B cell (primary cell): ENCODE measurements around the gene LAMTOR5. TPM values are rescaled to one million over a fixed set of nuclear protein-coding genes. Genes with fewer than 3 reads are reported as not detected.
A peak's percentile ranks its signal among the peaks of the same experiment; 100 is the strongest.
"Not testable (repeated sequence)": the region's sequence is repeated elsewhere in the genome, so short reads cannot be mapped to it uniquely, and the experiment has no call there.

Experiments used
- ATAC-seq: fragments of 200-7000 bp; cut with Tn5 transposase; one replicate; pipeline ENCODE4 v1.10.0; 2021; ENCODE audit warnings: low read depth, mild to moderate bottlenecking, moderate number of reproducible peaks, moderate library complexity
- CTCF ChIA-PET: fragments of 350-600 bp; sonication (Branson Sonifier 250); formaldehyde crosslinking; loops from one replicate; lab custom pipeline; 2021; ENCODE audit warnings: antibody characterized with exemption, inconsistent platforms; lab: Charles Lee
- POLR2A ChIA-PET: fragments of 350-600 bp; sonication (Branson Sonifier 250); formaldehyde crosslinking; loops from one replicate; lab custom pipeline; 2021; ENCODE audit warnings: antibody characterized with exemption; lab: Charles Lee
- DNase-seq: peaks from one replicate; pipeline ENCODE4 v3.0.0; 2013
- H2AFZ ChIP-seq: 2 replicates; pipeline ENCODE4 v1.6.1; 2012; ENCODE audit warnings: mild to moderate bottlenecking, low read depth, low read length; ENCODE audit not compliant: insufficient read depth, poor library complexity, severe bottlenecking
- H3K27ac ChIP-seq, 2 donors: 1 replicate in 1 of 2; 2 replicates in 1 of 2; pipeline ENCODE4 v1.5.1; 2012 to 2013; ENCODE audit warnings: low read length in 2 of 2, mild to moderate bottlenecking in 2 of 2, moderate library complexity in 1 of 2
- H3K27me3 ChIP-seq, 4 experiments: fragments of 200-600 bp in 1 of 4; sonication (generic) in 1 of 4; replicated peaks in 1 of 4; 1 replicate in 2 of 4; 2 replicates in 2 of 4; pipeline versions ENCODE4 v1.6.1 to v1.7.0; 2013 to 2016; ENCODE audit warnings: low read length in 3 of 4, mild to moderate bottlenecking in 2 of 4, mixed read lengths in 1 of 4, moderate library complexity in 1 of 4; ENCODE audit not compliant: insufficient read depth in 4 of 4, control insufficient read depth in 3 of 4; ENCODE audit errors: control extremely low read depth in 1 of 4
- H3K36me3 ChIP-seq, 2 experiments: replicated peaks in 1 of 2; 1 replicate in 1 of 2; 2 replicates in 1 of 2; pipeline versions ENCODE4 v1.6.1 to v1.7.1; 2013; ENCODE audit warnings: low read length in 1 of 2; ENCODE audit not compliant: insufficient read depth in 2 of 2, control insufficient read depth in 1 of 2; ENCODE audit errors: control extremely low read depth in 1 of 2, extremely low read depth in 1 of 2
- H3K4me1 ChIP-seq, 2 donors: fragments of 200-600 bp in 1 of 2; sonication (generic) in 1 of 2; 1 replicate in 1 of 2; 2 replicates in 1 of 2; pipeline versions ENCODE4 v1.5.1 to v1.6.1; 2013 to 2017; ENCODE audit warnings: low read length in 2 of 2; ENCODE audit not compliant: control insufficient read depth in 2 of 2, insufficient read depth in 2 of 2
- H3K4me2 ChIP-seq: replicated peaks from 2 replicates; pipeline ENCODE3; 2012; ENCODE audit warnings: mild to moderate bottlenecking, low read depth, low read length; ENCODE audit not compliant: poor library complexity, severe bottlenecking
- H3K4me3 ChIP-seq, 5 experiments: fragments of 200-600 bp in 1 of 5; sonication (generic) in 1 of 5; 1 replicate in 3 of 5; 2 replicates in 2 of 5; pipeline versions ENCODE4 v1.5.1 to v1.7.0; 2011 to 2016; ENCODE audit warnings: low read length in 4 of 5, mild to moderate bottlenecking in 4 of 5, low read depth in 2 of 5, control low read depth in 1 of 5, moderate library complexity in 1 of 5; ENCODE audit not compliant: insufficient read depth in 1 of 5; ENCODE audit errors: control extremely low read depth in 1 of 5, extremely low read depth in 1 of 5
- H3K79me2 ChIP-seq: fragments of 200-600 bp; sonication (generic); one replicate; pipeline ENCODE4 v1.6.0; 2016; ENCODE audit warnings: low read length; ENCODE audit not compliant: control insufficient read depth, insufficient read depth
- H3K9ac ChIP-seq: fragments of 200-600 bp; sonication (generic); 2 replicates; pipeline ENCODE4 v1.6.1; 2017; ENCODE audit warnings: mild to moderate bottlenecking, low read length, moderate library complexity
- H3K9me3 ChIP-seq, 3 donors: one replicate each; pipeline versions ENCODE4 v1.6.1 to v1.7.1; 2013; ENCODE audit warnings: low read length in 2 of 3; ENCODE audit not compliant: control insufficient read depth in 2 of 3, insufficient read depth in 1 of 3; ENCODE audit errors: control extremely low read depth in 1 of 3
- H4K20me1 ChIP-seq: 2 replicates; pipeline ENCODE4 v1.6.0; 2012; ENCODE audit warnings: mild to moderate bottlenecking, low read length; ENCODE audit not compliant: insufficient read depth, control insufficient read depth, poor library complexity, severe bottlenecking
- H3K27ac Mint-ChIP-seq: one replicate; pipeline ENCODE4 v1.8.0; 2021; ENCODE audit warnings: mixed read lengths
- H3K27me3 Mint-ChIP-seq: one replicate; pipeline ENCODE4 v1.8.0; 2021; ENCODE audit warnings: mixed read lengths
- H3K4me1 Mint-ChIP-seq: one replicate; pipeline ENCODE4 v1.8.0; 2021; ENCODE audit warnings: mixed read lengths
- H3K4me3 Mint-ChIP-seq: one replicate; pipeline ENCODE4 v1.8.0; 2021; ENCODE audit warnings: mixed read lengths
- H3K9me3 Mint-ChIP-seq: one replicate; pipeline ENCODE4 v1.8.0; 2022; ENCODE audit warnings: mixed read lengths; ENCODE audit not compliant: insufficient read depth
- CTCF ChIP-seq: fragments of 200-600 bp; IDR thresholded peaks from one replicate; pipeline ENCODE4 v1.8.0; 2022; ENCODE audit warnings: antibody characterized with exemption, mild to moderate bottlenecking
- EZH2 ChIP-seq: IDR thresholded peaks from 2 replicates; pipeline ENCODE4 v1.6.1; 2012; ENCODE audit warnings: borderline replicate concordance, low read depth, mild to moderate bottlenecking, moderate library complexity, low read length; ENCODE audit not compliant: insufficient read depth, poor library complexity, severe bottlenecking
- WGBS: methylation state at CpG from one replicate; pipeline ENCODE4 v1.1.5; 2013; ENCODE audit warnings: missing lambda C conversion rate; ENCODE audit not compliant: insufficient coverage; 5-methylcytosine and 5-hydroxymethylcytosine counted together
- intact Hi-C: fragments of 100-400 bp; cut with micrococcal nuclease; formaldehyde crosslinking; loops from one replicate; pipeline ENCODE4 v1.10.0; 2022
- polyA plus RNA-seq: library from polyadenylated mRNA; depleted of rRNA; stranded (reverse); fragments of >200 nt; gene quantifications from 2 replicates; pipeline ENCODE4 v1.2.3, GENCODE V29; 2012
- total RNA-seq, 2 donors: library from RNA; stranded (reverse); fragments of 120-200 nt in 1 of 2; gene quantifications; 1 replicate in 1 of 2; 2 replicates in 1 of 2; pipeline versions ENCODE4 v1.2.3 to v1.2.4, GENCODE V29; 2013 to 2022

Gene LAMTOR5
- total and polyA plus RNA-seq, 2 donors (not counting 1 experiment from before 2014, with no cell fraction given), result 145 to 253 TPM

- no peak overlapping the region for H3K27ac Mint-ChIP-seq
- ATAC-seq (no peak), DNase-seq (no peak)
- H3K4me1 Mint-ChIP-seq, result peaks cover 39% of the 10 kb centered on the region
- intact Hi-C loops, result loop anchor here (5.0 kb wide), 2 partner anchors 37 to 927 kb away; partner anchors contain the start of gene ATXN7L2
- POLR2A ChIA-PET, result interaction anchor here (0.6 to 5.4 kb wide), 5 partner anchors 24 to 753 kb away, joined by 3 to 37 read pairs (median 4); partner anchors contain the start of genes GSTM4 and RBM15
- Histone ChIP-seq H3K27ac (no peak overlapping the region), H3K79me2 (peaks cover 45% of the 10 kb centered on the region), H3K4me2 (no peak overlapping the region), H3K36me3 (peaks cover 2 to 16% of the 10 kb centered on the region in 2 experiments), H3K4me1 (peaks cover 21 to 28% of the 10 kb centered on the region in 2 donors), H3K27me3 (no peaks in the 10 kb centered on the region), H3K4me3 (no peak overlapping the region), H4K20me1 (no peaks in the 10 kb centered on the region), H3K9ac (no peak overlapping the region), H2AFZ (no peak overlapping the region), H3K9me3 (no peaks in the 10 kb centered on the region)
- WGBS, result 97% methylated on average over 6 of the region's 6 CpGs
- no peaks in the 10 kb centered on the region for H3K9me3 Mint-ChIP-seq
- CTCF ChIA-PET, result interaction anchor here (0.6 to 11.1 kb wide), 17 partner anchors 9 to 371 kb away, joined by 3 to 257 read pairs (median 4); partner anchors contain the start of genes KCNC4 and RBM15
- no peak for TF ChIP-seq EZH2
- TF ChIP-seq CTCF, result no peak
- peak overlapping the region; percentile 52 for H3K4me3 Mint-ChIP-seq
- no peaks in the 10 kb centered on the region for H3K27me3 Mint-ChIP-seq
These were observed 1.8 kb upstream of the LAMTOR5 start for GRCh38 chr1:110409316-110409715.

GRCh38 chr1:110408488-110408887 is 994 bp upstream of the LAMTOR5 start:
- H4K20me1 ChIP-seq, result no peaks in the 10 kb centered on the region
- intact Hi-C loops, result loop anchor here (5.0 kb wide), 2 partner anchors 36 to 926 kb away; partner anchors contain the start of gene ATXN7L2
- ChIA-PET CTCF (interaction anchor here (0.6 to 11.1 kb wide), 19 partner anchors 9 to 1359 kb away, joined by 3 to 257 read pairs (median 4); partner anchors contain the start of genes KCNC4 and RBM15), POLR2A (interaction anchor here (0.6 to 5.4 kb wide), 6 partner anchors 23 to 1277 kb away, joined by 3 to 37 read pairs (median 6); partner anchors contain the start of gene RBM15)
- no peak overlapping the region for H3K9ac ChIP-seq
- Mint-ChIP-seq H3K4me3 (peak overlapping the region; percentile 100), H3K9me3 (no peaks in the 10 kb centered on the region), H3K27ac (peak overlapping the region; percentile 77), H3K4me1 (peaks cover 34% of the 10 kb centered on the region), H3K27me3 (no peaks in the 10 kb centered on the region)
- H3K27me3 ChIP-seq, result no peaks in the 10 kb centered on the region
- H3K4me3 ChIP-seq, result peak overlapping the region in 4 of 5 experiments; percentile 76 to 99 (median 90)
- no peak for DNase-seq
- H3K36me3 ChIP-seq, result peaks cover 2 to 25% of the 10 kb centered on the region in 2 experiments
- peaks cover 45% of the 10 kb centered on the region for H3K79me2 ChIP-seq
- H3K9me3 ChIP-seq, result no peaks in the 10 kb centered on the region
- peak overlapping the region; percentile 82 for H3K4me2 ChIP-seq
- WGBS, result 85% methylated on average over 3 of the region's 8 CpGs
- ATAC-seq, result no peak
- H3K27ac ChIP-seq, result peak overlapping the region; percentile 87 to 90
- peaks cover 21 to 28% of the 10 kb centered on the region in 2 donors for H3K4me1 ChIP-seq
- no peak for TF ChIP-seq CTCF
- peak overlapping the region; percentile 92 for H2AFZ ChIP-seq

GRCh38 chr1:110406407-110406806 is 1.1 kb downstream of the LAMTOR5 start:
- Histone ChIP-seq H3K4me3 (peak overlapping the region; percentile 76 to 99 (median 90)), H3K4me1 (peaks cover 17 to 19% of the 10 kb centered on the region in 2 donors), H3K27ac (peak overlapping the region; percentile 87 to 90), H3K4me2 (peak overlapping the region; percentile 82), H3K36me3 (peaks cover 5 to 43% of the 10 kb centered on the region in 2 experiments), H3K9ac (peak overlapping the region; percentile 93), H3K79me2 (peaks cover 42% of the 10 kb centered on the region)
- CTCF ChIA-PET, result interaction anchor here (3.2 to 11.1 kb wide), 5 partner anchors 12 to 197 kb away, joined by 13 to 257 read pairs (median 117); partner anchors contain the start of genes KCNC4 and RBM15
- H3K9me3 Mint-ChIP-seq, DNase-seq, H2AFZ ChIP-seq, H3K9me3 ChIP-seq, H3K27me3 ChIP-seq, H4K20me1 ChIP-seq, ATAC-seq, H3K27me3 Mint-ChIP-seq: not testable (repeated sequence)
- H3K4me1 Mint-ChIP-seq, result peaks cover 20% of the 10 kb centered on the region
- no CpG with 5 or more reads among the region's 15 CpGs for WGBS
- H3K27ac Mint-ChIP-seq, result peak overlapping the region; percentile 71
- POLR2A ChIA-PET, result interaction anchor here (1.6 to 5.4 kb wide), 2 partner anchors 21 to 26 kb away, joined by 6 to 28 read pairs; no protein-coding TSS in a partner anchor
- intact Hi-C loops, result loop anchor here (5.0 kb wide), 2 partner anchors 34 to 924 kb away; partner anchors contain the start of gene ATXN7L2
- H3K4me3 Mint-ChIP-seq, result peak overlapping the region; percentile 100
